ENCODE results near the gene FOXL2.

The FOXL2 gene

GRCh38 chr3:138938056-138938876, 8.7 kb downstream of the FOXL2 start:
- ATAC-seq: peak; percentile 2; the same call in 1 of the 3 replicates
- no peak for TF ChIP-seq CREB5 (CRISPR knock-in tag; IDR thresholded peaks at IDR 0.05; ENCODE audit: low read depth)
- no peak for TF ChIP-seq PPARA (CRISPR knock-in tag; IDR thresholded peaks at IDR 0.05; ENCODE audit: borderline replicate concordance)
- no peak for TF ChIP-seq ISL1 (CRISPR knock-in tag; IDR thresholded peaks at IDR 0.05)
- TF ChIP-seq BACH2 (CRISPR knock-in tag; IDR thresholded peaks at IDR 0.05; ENCODE audit: borderline replicate concordance): no peak
- no peak for TF ChIP-seq ARNTL (CRISPR knock-in tag; IDR thresholded peaks at IDR 0.05; ENCODE audit: borderline replicate concordance, low read depth)
- no peak for TF ChIP-seq SNAI2 (CRISPR knock-in tag; IDR thresholded peaks at IDR 0.05)
- TF ChIP-seq TOX (CRISPR knock-in tag; IDR thresholded peaks at IDR 0.05; ENCODE audit: borderline replicate concordance): no peak
- TF ChIP-seq PATZ1 (CRISPR knock-in tag; IDR thresholded peaks at IDR 0.05; ENCODE audit: borderline replicate concordance): no peak
- no peak for TF ChIP-seq ZFP3 (CRISPR knock-in tag; IDR thresholded peaks at IDR 0.05)
- TF ChIP-seq RARB (CRISPR knock-in tag; IDR thresholded peaks at IDR 0.05): no peak
- TF ChIP-seq CSDC2 (CRISPR knock-in tag; IDR thresholded peaks at IDR 0.05): no peak
- no peak for TF ChIP-seq ZNF70 (CRISPR knock-in tag; IDR thresholded peaks at IDR 0.05)
- no peak for TF ChIP-seq ZFP30 (CRISPR knock-in tag; IDR thresholded peaks at IDR 0.05)
- TF ChIP-seq POU6F1 (CRISPR knock-in tag; IDR thresholded peaks at IDR 0.05; ENCODE audit: borderline replicate concordance, low read depth): no peak
- no peak for TF ChIP-seq ESRRG (CRISPR knock-in tag; IDR thresholded peaks at IDR 0.05)

- TF ChIP-seq ESRRG (CRISPR knock-in tag; IDR thresholded peaks at IDR 0.05): no peak
- no peak for TF ChIP-seq ISL1 (CRISPR knock-in tag; IDR thresholded peaks at IDR 0.05)
- ATAC-seq: peak; percentile 8
These were observed 9.3 kb downstream of the FOXL2 start for GRCh38 chr3:138937690-138938055.

GRCh38 chr3:138936741-138937689, 9.9 kb downstream of the FOXL2 start:
- TF ChIP-seq GLIS3 (CRISPR knock-in tag; IDR thresholded peaks at IDR 0.05) (no peak), ESRRG (CRISPR knock-in tag; IDR thresholded peaks at IDR 0.05) (no peak), CREB5 (CRISPR knock-in tag; IDR thresholded peaks at IDR 0.05; ENCODE audit: low read depth) (no peak), RARB (CRISPR knock-in tag; IDR thresholded peaks at IDR 0.05) (no peak), PATZ1 (CRISPR knock-in tag; IDR thresholded peaks at IDR 0.05; ENCODE audit: borderline replicate concordance) (no peak), CSDC2 (CRISPR knock-in tag; IDR thresholded peaks at IDR 0.05) (no peak), TCF4 (CRISPR knock-in tag; IDR thresholded peaks at IDR 0.05; ENCODE audit: borderline replicate concordance) (no peak)
- peak; percentile 5 for ATAC-seq
